ENCODE results near the gene RHOT1. TPM values are rescaled to one million over a fixed set of nuclear protein-coding genes. Genes with fewer than 3 reads are reported as not detected.
"Not testable (repeated sequence)": the region's sequence is repeated elsewhere in the genome, so short reads cannot be mapped to it uniquely, and the experiment has no call there.

Gene RHOT1
- total and polyA plus RNA-seq, 7 experiments from 2014 or later, result 24.3 to 31.7 (median 29.3) TPM

GRCh38 chr17:32139504-32139903 is 2.8 kb upstream of the RHOT1 start:
- Mint-ChIP-seq H3K4me1 (peaks cover 18 to 46% (median 42%) of the 10 kb centered on the region in 7 donors), H3K27ac (peak overlapping the region in 1 of 9 donors; percentile 55)
- H3K4me3 ChIP-seq (ENCODE audit: low read length); H3K9me3 Mint-ChIP-seq; H3K27ac ChIP-seq (ENCODE audit: low read depth, low read length); H3K36me3 ChIP-seq (ENCODE audit: control insufficient read depth in 2 of 3, insufficient read depth in 3 of 3, low read length in 3 of 3); H3K4me3 Mint-ChIP-seq; H3K9me3 ChIP-seq (ENCODE audit: control insufficient read depth in 2 of 3, low read length in 3 of 3); H3K36me3 Mint-ChIP-seq; H3K27me3 ChIP-seq (ENCODE audit: control insufficient read depth in 2 of 2, insufficient read depth in 2 of 2, low read length in 2 of 2); H3K27me3 Mint-ChIP-seq; ATAC-seq; DNase-seq: not testable (repeated sequence)
- intact Hi-C loops (cut with micrococcal nuclease), result loop anchor here (1.0 to 5.0 kb wide), 4 partner anchors 12 to 132 kb away; partner anchors contain the start of gene LRRC37B (in 2 of the 2)
- ChIA-PET CTCF (interaction anchor here (0.5 to 3.9 kb wide), 8 partner anchors 12 to 204 kb away, joined by 3 to 28 read pairs (median 4); partner anchors contain the start of gene LRRC37B), POLR2A (interaction anchor here (0.6 to 8.2 kb wide), 5 partner anchors 12 to 1782 kb away, joined by 3 to 45 read pairs (median 3); no protein-coding TSS in a partner anchor)
- H3K4me1 ChIP-seq (ENCODE audit: control insufficient read depth in 2 of 2, insufficient read depth in 2 of 2, low read length in 2 of 2), result peaks cover 5 to 19% of the 10 kb centered on the region in 2 donors

- Histone ChIP-seq H3K9me3 (ENCODE audit: control insufficient read depth in 2 of 3, low read length in 3 of 3) (no peaks in the 10 kb centered on the region), H3K4me3 (ENCODE audit: low read length) (peak overlapping the region; percentile 91), H3K4me1 (ENCODE audit: control insufficient read depth in 2 of 2, insufficient read depth in 2 of 2, low read length in 2 of 2) (peaks cover 5 to 19% of the 10 kb centered on the region in 2 donors), H3K27me3 (ENCODE audit: control insufficient read depth in 2 of 2, insufficient read depth in 2 of 2, low read length in 2 of 2) (no peaks in the 10 kb centered on the region), H3K36me3 (ENCODE audit: control insufficient read depth in 2 of 3, insufficient read depth in 3 of 3, low read length in 3 of 3) (peaks cover 0 to 7% (median 0%) of the 10 kb centered on the region in 3 experiments), H3K27ac (ENCODE audit: low read depth, low read length) (peak overlapping the region; percentile 71)
- ChIA-PET CTCF (interaction anchor here (1.5 to 3.9 kb wide), 2 partner anchors 14 to 37 kb away, joined by 5 to 28 read pairs; no protein-coding TSS in a partner anchor), POLR2A (interaction anchor here (2.6 to 8.2 kb wide), 2 partner anchors 14 to 134 kb away, joined by 10 to 45 read pairs; partner anchors contain the start of gene LRRC37B)
- peaks cover 12 to 52% (median 49%) of the 10 kb centered on the region in 7 donors for H3K4me1 Mint-ChIP-seq
- DNase-seq, result no peak
- peaks cover 0 to 5% (median 4%) of the 10 kb centered on the region in 5 donors for H3K36me3 Mint-ChIP-seq
- intact Hi-C loops (cut with micrococcal nuclease), result loop anchor here in 1 of 2 donors (5.0 kb wide), 1 partner anchor 211 kb away; the partner anchor contains the start of gene ZNF207
- peak overlapping the region; percentile 70 to 93 (median 87) for H3K27ac Mint-ChIP-seq
- peak overlapping the region; percentile 85 to 100 (median 91) for H3K4me3 Mint-ChIP-seq
- ATAC-seq, result peak; percentile 37
- H3K9me3 Mint-ChIP-seq, result peaks cover 0 to 4% (median 0%) of the 10 kb centered on the region in 11 donors
- peaks cover 0 to 4% (median 0%) of the 10 kb centered on the region in 5 donors for H3K27me3 Mint-ChIP-seq
These were observed 1.0 kb upstream of the RHOT1 start for GRCh38 chr17:32141258-32141657.

- H3K4me1 ChIP-seq (ENCODE audit: control insufficient read depth in 2 of 2, insufficient read depth in 2 of 2, low read length in 2 of 2), result peaks cover 5 to 19% of the 10 kb centered on the region in 2 donors
- H3K27ac Mint-ChIP-seq, result peak overlapping the region; percentile 70 to 93 (median 87)
- CTCF ChIA-PET, result interaction anchor here (0.6 to 3.9 kb wide), 3 partner anchors 15 to 38 kb away, joined by 4 to 28 read pairs (median 5); no protein-coding TSS in a partner anchor
- peaks cover 8 to 48% (median 45%) of the 10 kb centered on the region in 7 donors for H3K4me1 Mint-ChIP-seq
- H3K27ac ChIP-seq (ENCODE audit: low read depth, low read length), result peak overlapping the region; percentile 71
- peak overlapping the region; percentile 85 to 100 (median 91) for H3K4me3 Mint-ChIP-seq
- DNase-seq (no peak), ATAC-seq (no peak)
- intact Hi-C loops (cut with micrococcal nuclease), result loop anchor here (1.0 to 5.0 kb wide), 3 partner anchors 209 to 240 kb away; partner anchors contain the start of genes UTP6 (in 2 of the 2) and ZNF207 (in 2 of the 2)
- peaks cover 0 to 5% (median 4%) of the 10 kb centered on the region in 5 donors for H3K36me3 Mint-ChIP-seq
- no peaks in the 10 kb centered on the region for H3K27me3 ChIP-seq (ENCODE audit: control insufficient read depth in 2 of 2, insufficient read depth in 2 of 2, low read length in 2 of 2)
- H3K4me3 ChIP-seq (ENCODE audit: low read length), result peak overlapping the region; percentile 91
- POLR2A ChIA-PET, result interaction anchor here (0.7 to 8.2 kb wide), 3 partner anchors 14 to 134 kb away, joined by 3 to 45 read pairs (median 10); partner anchors contain the start of gene LRRC37B
- H3K9me3 ChIP-seq (ENCODE audit: control insufficient read depth in 2 of 3, low read length in 3 of 3), result no peaks in the 10 kb centered on the region
- peaks cover 0 to 4% (median 0%) of the 10 kb centered on the region in 5 donors for H3K27me3 Mint-ChIP-seq
- H3K36me3 ChIP-seq (ENCODE audit: control insufficient read depth in 2 of 3, insufficient read depth in 3 of 3, low read length in 3 of 3), result peaks cover 0 to 7% (median 0%) of the 10 kb centered on the region in 3 experiments
- peaks cover 0 to 4% (median 0%) of the 10 kb centered on the region in 11 donors for H3K9me3 Mint-ChIP-seq
These were observed 644 bp upstream of the RHOT1 start for GRCh38 chr17:32141679-32142037.

- peaks cover 0 to 7% (median 0%) of the 10 kb centered on the region in 3 experiments for H3K36me3 ChIP-seq (ENCODE audit: control insufficient read depth in 2 of 3, insufficient read depth in 3 of 3, low read length in 3 of 3)
- Mint-ChIP-seq H3K27ac (peak overlapping the region; percentile 69 to 92 (median 90)), H3K4me1 (peaks cover 6 to 48% (median 40%) of the 10 kb centered on the region in 7 donors), H3K4me3 (peak overlapping the region; percentile 92 to 100 (median 96)), H3K27me3 (peaks cover 0 to 4% (median 0%) of the 10 kb centered on the region in 5 donors), H3K36me3 (peaks cover 0 to 5% (median 4%) of the 10 kb centered on the region in 5 donors), H3K9me3 (peaks cover 0 to 4% (median 0%) of the 10 kb centered on the region in 11 donors)
- no peaks in the 10 kb centered on the region for H3K27me3 ChIP-seq (ENCODE audit: control insufficient read depth in 2 of 2, insufficient read depth in 2 of 2, low read length in 2 of 2)
- no peaks in the 10 kb centered on the region for H3K9me3 ChIP-seq (ENCODE audit: control insufficient read depth in 2 of 3, low read length in 3 of 3)
- peaks cover 5 to 15% of the 10 kb centered on the region in 2 donors for H3K4me1 ChIP-seq (ENCODE audit: control insufficient read depth in 2 of 2, insufficient read depth in 2 of 2, low read length in 2 of 2)
- ChIA-PET CTCF (no interaction called here), POLR2A (interaction anchor here (0.5 to 8.2 kb wide), 3 partner anchors 15 to 189 kb away, joined by 6 to 45 read pairs (median 10); partner anchors contain the start of gene LRRC37B)
- DNase-seq (peak in 5 of 9 donors; percentile 3 to 41 (median 15)), ATAC-seq (no peak)
- peak overlapping the region; percentile 85 for H3K27ac ChIP-seq (ENCODE audit: low read depth, low read length)
- H3K4me3 ChIP-seq (ENCODE audit: low read length), result peak overlapping the region; percentile 72
- intact Hi-C loops (cut with micrococcal nuclease), result loop anchor here (1.0 to 5.0 kb wide), 3 partner anchors 207 to 242 kb away; partner anchors contain the start of genes UTP6 (in 2 of the 2) and ZNF207 (in 2 of the 2)
These were observed 690 bp downstream of the RHOT1 start for GRCh38 chr17:32142857-32143526.

GRCh38 chr17:32143527-32143870 is 1.2 kb downstream of the RHOT1 start:
- H3K27ac Mint-ChIP-seq, result peak overlapping the region in 7 of 9 donors; percentile 77 to 92 (median 90)
- Histone ChIP-seq H3K4me3 (ENCODE audit: low read length) (peak overlapping the region; percentile 6), H3K9me3 (ENCODE audit: control insufficient read depth in 2 of 3, low read length in 3 of 3) (no peaks in the 10 kb centered on the region), H3K27me3 (ENCODE audit: control insufficient read depth in 2 of 2, insufficient read depth in 2 of 2, low read length in 2 of 2) (no peaks in the 10 kb centered on the region), H3K36me3 (ENCODE audit: control insufficient read depth in 2 of 3, insufficient read depth in 3 of 3, low read length in 3 of 3) (peaks cover 0 to 7% (median 0%) of the 10 kb centered on the region in 3 experiments), H3K4me1 (ENCODE audit: control insufficient read depth in 2 of 2, insufficient read depth in 2 of 2, low read length in 2 of 2) (peaks cover 5 to 18% of the 10 kb centered on the region in 2 donors), H3K27ac (ENCODE audit: low read depth, low read length) (no peak overlapping the region)
- ATAC-seq (no peak), DNase-seq (no peak)
- intact Hi-C loops (cut with micrococcal nuclease), result loop anchor here in 1 of 2 donors (5.0 kb wide), 1 partner anchor 209 kb away; the partner anchor contains the start of gene ZNF207
- H3K4me3 Mint-ChIP-seq, result peak overlapping the region; percentile 92 to 100 (median 96)
- peaks cover 0 to 4% (median 0%) of the 10 kb centered on the region in 5 donors for H3K27me3 Mint-ChIP-seq
- peaks cover 0 to 5% (median 4%) of the 10 kb centered on the region in 5 donors for H3K36me3 Mint-ChIP-seq
- H3K4me1 Mint-ChIP-seq, result peaks cover 11 to 53% (median 44%) of the 10 kb centered on the region in 7 donors
- POLR2A ChIA-PET, result interaction anchor here (8.2 kb wide), 1 partner anchor 16 kb away, joined by 45 read pairs; no protein-coding TSS in a partner anchor
- peaks cover 0 to 4% (median 0%) of the 10 kb centered on the region in 11 donors for H3K9me3 Mint-ChIP-seq
- CTCF ChIA-PET, result no interaction called here

- intact Hi-C loops (cut with micrococcal nuclease), result loop anchor here in 1 of 2 donors (5.0 kb wide), 1 partner anchor 208 kb away; the partner anchor contains the start of gene ZNF207
- H3K4me1 Mint-ChIP-seq, result peaks cover 15 to 52% (median 42%) of the 10 kb centered on the region in 7 donors
- H3K9me3 Mint-ChIP-seq, result not testable (repeated sequence)
These were observed 2.1 kb downstream of the RHOT1 start for GRCh38 chr17:32144442-32144841.

More at GRCh38 chr17:32144442-32144841, 2.1 kb downstream of the RHOT1 start:
- H3K27ac Mint-ChIP-seq, result peak overlapping the region in 1 of 9 donors; percentile 77
- H3K4me1 ChIP-seq (ENCODE audit: control insufficient read depth in 2 of 2, insufficient read depth in 2 of 2, low read length in 2 of 2), result peaks cover 5 to 18% of the 10 kb centered on the region in 2 donors
- H3K9me3 ChIP-seq (ENCODE audit: control insufficient read depth in 2 of 3, low read length in 3 of 3); ATAC-seq; H3K36me3 ChIP-seq (ENCODE audit: control insufficient read depth in 2 of 3, insufficient read depth in 3 of 3, low read length in 3 of 3); H3K4me3 ChIP-seq (ENCODE audit: low read length); H3K27me3 ChIP-seq (ENCODE audit: control insufficient read depth in 2 of 2, insufficient read depth in 2 of 2, low read length in 2 of 2); DNase-seq; H3K27me3 Mint-ChIP-seq; CTCF ChIA-PET; POLR2A ChIA-PET; H3K27ac ChIP-seq (ENCODE audit: low read depth, low read length); H3K36me3 Mint-ChIP-seq: not testable (repeated sequence)
- peak overlapping the region in 6 of 10 donors; percentile 8 to 100 (median 92) for H3K4me3 Mint-ChIP-seq

Measured in naive thymus-derived CD4-positive, alpha-beta T cell (primary cell).